ENCODE measurements around the gene MTHFR.

GRCh38 chr1:11761285-11761684 is 44.5 kb downstream of the MTHFR start:
- TF ChIP-seq CTCF (IDR thresholded peaks at IDR 0.05): no peak
- TF ChIP-seq POLR2A (IDR thresholded peaks at IDR 0.05): no peak
- no peak for TF ChIP-seq POLR2AphosphoS5 (IDR thresholded peaks at IDR 0.05)

Measured in gastroesophageal sphincter (tissue), 3 donors.